Measurements from ENCODE around the gene MAN1C1. TPM values are rescaled to one million over a fixed set of nuclear protein-coding genes. Genes with fewer than 3 reads are reported as not detected.
A peak's percentile ranks its signal among the peaks of the same experiment; 100 is the strongest.

The MAN1C1 gene
- total and polyA plus RNA-seq, 9 of the 15 experiments (the other 6 are each of a cell fraction or from before 2014, with no cell fraction given), result 0.04 to 0.44 (median 0.10) TPM; not detected in 3

GRCh38 chr1:25760122-25760719 lies 143.6 kb downstream of the MAN1C1 start (continued):
- TF ChIP-seq TFAP4 (CRISPR knock-in tag; IDR thresholded peaks at IDR 0.05; ENCODE audit: borderline replicate concordance) (0 out of 2 replicates have a peak, but pooled peaks have one; percentile 36), ZFX (CRISPR knock-in tag; IDR thresholded peaks at IDR 0.05) (0 out of 2 replicates have a peak, but pooled peaks have one; percentile 1), ZNF445 (CRISPR knock-in tag; IDR thresholded peaks at IDR 0.05; ENCODE audit: low read depth) (no peak), ELK3 (CRISPR knock-in tag; IDR thresholded peaks at IDR 0.05) (no peak), HDAC2 (IDR thresholded peaks at IDR 0.05) (peak; percentile 43; the same call in 1 of the 2 replicates), FOXJ3 (CRISPR knock-in tag; IDR thresholded peaks at IDR 0.05) (no peak), TARDBP (IDR thresholded peaks at IDR 0.05) (no peak), ZNF57 (CRISPR knock-in tag; IDR thresholded peaks at IDR 0.05) (no peak), EP300 (IDR thresholded peaks at IDR 0.05; ENCODE audit: low read length) (no peak), CBFA2T2 (conservative IDR thresholded peaks at IDR 0.05) (peak; percentile 49), REST (IDR thresholded peaks at IDR 0.05; ENCODE audit: borderline replicate concordance) (no peak), REST (CRISPR knock-in tag; IDR thresholded peaks at IDR 0.05; ENCODE audit: low read depth) (0 out of 2 replicates have a peak, but pooled peaks have one; percentile 25), TCF3 (CRISPR knock-in tag; IDR thresholded peaks at IDR 0.05) (peak; percentile 61)
- TF ChIP-seq, protein P1, sequence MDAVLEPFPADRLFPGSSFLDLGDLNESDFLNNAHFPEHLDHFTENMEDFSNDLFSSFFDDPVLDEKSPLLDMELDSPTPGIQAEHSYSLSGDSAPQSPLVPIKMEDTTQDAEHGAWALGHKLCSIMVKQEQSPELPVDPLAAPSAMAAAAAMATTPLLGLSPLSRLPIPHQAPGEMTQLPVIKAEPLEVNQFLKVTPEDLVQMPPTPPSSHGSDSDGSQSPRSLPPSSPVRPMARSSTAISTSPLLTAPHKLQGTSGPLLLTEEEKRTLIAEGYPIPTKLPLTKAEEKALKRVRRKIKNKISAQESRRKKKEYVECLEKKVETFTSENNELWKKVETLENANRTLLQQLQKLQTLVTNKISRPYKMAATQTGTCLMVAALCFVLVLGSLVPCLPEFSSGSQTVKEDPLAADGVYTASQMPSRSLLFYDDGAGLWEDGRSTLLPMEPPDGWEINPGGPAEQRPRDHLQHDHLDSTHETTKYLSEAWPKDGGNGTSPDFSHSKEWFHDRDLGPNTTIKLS (IDR thresholded peaks at IDR 0.05; ENCODE audit: borderline replicate concordance, low read depth), result no peak
- TF ChIP-seq, protein P2, sequence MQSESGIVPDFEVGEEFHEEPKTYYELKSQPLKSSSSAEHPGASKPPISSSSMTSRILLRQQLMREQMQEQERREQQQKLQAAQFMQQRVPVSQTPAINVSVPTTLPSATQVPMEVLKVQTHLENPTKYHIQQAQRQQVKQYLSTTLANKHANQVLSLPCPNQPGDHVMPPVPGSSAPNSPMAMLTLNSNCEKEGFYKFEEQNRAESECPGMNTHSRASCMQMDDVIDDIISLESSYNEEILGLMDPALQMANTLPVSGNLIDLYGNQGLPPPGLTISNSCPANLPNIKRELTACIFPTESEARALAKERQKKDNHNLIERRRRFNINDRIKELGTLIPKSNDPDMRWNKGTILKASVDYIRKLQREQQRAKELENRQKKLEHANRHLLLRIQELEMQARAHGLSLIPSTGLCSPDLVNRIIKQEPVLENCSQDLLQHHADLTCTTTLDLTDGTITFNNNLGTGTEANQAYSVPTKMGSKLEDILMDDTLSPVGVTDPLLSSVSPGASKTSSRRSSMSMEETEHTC (IDR thresholded peaks at IDR 0.05), result no peak
